H1 (cell line): ENCODE data around the gene MYO15B. TPM values are rescaled to one million over a fixed set of nuclear protein-coding genes. Genes with fewer than 3 reads are reported as not detected.

Experiments
- CTCF ChIA-PET: fragments of 300-600 bp; sonication (Branson Sonifier 250); formaldehyde crosslinking; loops from one replicate; lab custom pipeline; 2021; ENCODE audit not compliant: partially characterized antibody; lab: Charles Lee
- POLR2A ChIA-PET: fragments of 300-600 bp; sonication (Branson Sonifier 250); formaldehyde crosslinking; loops from one replicate; lab custom pipeline; 2021; ENCODE audit warnings: inconsistent platforms; ENCODE audit not compliant: partially characterized antibody; lab: Charles Lee
- DNase-seq, 2 experiments: peaks; one replicate each; pipeline versions ENCODE4 v3.0.0 to v3.0.0-alpha.2; 2010 to 2022; ENCODE audit warnings: low spot score in 2 of 2, low read depth in 1 of 2, mixed read lengths in 1 of 2
- FAIRE-seq: peaks from 2 replicates; lab custom pipeline; 2011; peaks lifted over from hg19 to GRCh38; lab: Jason Lieb, UNC
- H2AFZ ChIP-seq: 2 replicates; pipeline ENCODE4 v1.8.1; 2012; ENCODE audit warnings: low read length, inconsistent platforms
- H2AK5ac ChIP-seq: 2 replicates; pipeline ENCODE4 v1.6.1; 2013; ENCODE audit warnings: low read depth, low read length
- H2BK120ac ChIP-seq: replicated peaks from 2 replicates; pipeline ENCODE3; 2013; ENCODE audit warnings: low read depth, low read length, inconsistent platforms
- H2BK12ac ChIP-seq: 2 replicates; pipeline ENCODE4 v1.6.1; 2013; ENCODE audit warnings: low read depth, low read length
- H2BK15ac ChIP-seq: 2 replicates; pipeline ENCODE4 v1.6.1; 2013; ENCODE audit warnings: low read length
- H2BK20ac ChIP-seq: 2 replicates; pipeline ENCODE4 v1.6.1; 2013; ENCODE audit warnings: low read length
- H2BK5ac ChIP-seq: 2 replicates; pipeline ENCODE4 v1.6.1; 2013; ENCODE audit warnings: low read depth, low read length
- H3K14ac ChIP-seq: 2 replicates; pipeline ENCODE4 v1.6.1; 2013; ENCODE audit warnings: inconsistent platforms; ENCODE audit not compliant: insufficient read length
- H3K18ac ChIP-seq: 2 replicates; pipeline ENCODE4 v1.6.1; 2013; ENCODE audit warnings: low read length; ENCODE audit errors: extremely low read depth
- H3K23ac ChIP-seq: 2 replicates; pipeline ENCODE4 v1.6.1; 2013; ENCODE audit warnings: inconsistent platforms; ENCODE audit not compliant: insufficient read length
- H3K23me2 ChIP-seq: 2 replicates; pipeline ENCODE4 v1.6.1; 2013; ENCODE audit warnings: low read depth, low read length
- H3K27ac ChIP-seq: 2 replicates; pipeline ENCODE4 v1.6.1; 2011; ENCODE audit warnings: low read depth, low read length, inconsistent platforms
- H3K27me3 ChIP-seq, 4 experiments: replicated peaks in 1 of 4; 1 replicate in 1 of 4; 2 replicates in 3 of 4; pipeline versions ENCODE4 v1.6.1 to v1.8.1; 2011 to 2013; ENCODE audit warnings: low read length in 3 of 4, mild to moderate bottlenecking in 3 of 4, inconsistent platforms in 2 of 4, mixed read lengths in 2 of 4, moderate library complexity in 1 of 4; ENCODE audit not compliant: control insufficient read depth in 3 of 4, insufficient read depth in 3 of 4; ENCODE audit errors: extremely low read depth in 1 of 4
- H3K36me3 ChIP-seq, 4 experiments: 2 replicates each; pipeline versions ENCODE4 v1.6.1 to v1.8.1; 2011 to 2013; ENCODE audit warnings: mild to moderate bottlenecking in 4 of 4, low read length in 3 of 4, moderate library complexity in 2 of 4, control low read depth in 1 of 4, inconsistent platforms in 1 of 4; ENCODE audit not compliant: insufficient read depth in 4 of 4, control insufficient read depth in 2 of 4
- H3K4ac ChIP-seq: replicated peaks from 2 replicates; pipeline ENCODE3; 2013; ENCODE audit warnings: low read length, low read depth, mixed read lengths, inconsistent platforms; ENCODE audit not compliant: insufficient read length
- H3K4me1 ChIP-seq, 4 experiments: replicated peaks in 1 of 4; 1 replicate in 1 of 4; 2 replicates in 3 of 4; pipeline versions ENCODE4 v1.6.1 to v1.8.1; 2011 to 2013; ENCODE audit warnings: low read length in 3 of 4, inconsistent platforms in 2 of 4, mixed read lengths in 1 of 4; ENCODE audit not compliant: insufficient read depth in 4 of 4, control insufficient read depth in 3 of 4
- H3K4me2 ChIP-seq, 2 experiments: 2 replicates each; pipeline versions ENCODE4 v1.6.1 to v1.8.1; 2011 to 2013; ENCODE audit warnings: low read depth in 2 of 2, low read length in 2 of 2, control low read depth in 1 of 2, inconsistent platforms in 1 of 2, mild to moderate bottlenecking in 1 of 2; ENCODE audit not compliant: insufficient read depth in 1 of 2
- H3K4me3 ChIP-seq, 4 experiments: fragments of 200-600, 300-600 bp in 1 of 4; sonication (generic), shearing (Covaris generic), sonication (Bioruptor Twin) in 1 of 4; 2 replicates each; pipeline versions ENCODE4 v1.5.1 to v1.8.1; 2011 to 2016; ENCODE audit warnings: low read length in 4 of 4, low read depth in 3 of 4, control low read depth in 2 of 4, inconsistent platforms in 2 of 4, mild to moderate bottlenecking in 2 of 4, mixed read lengths in 1 of 4, moderate library complexity in 1 of 4; ENCODE audit not compliant: insufficient read depth in 2 of 4; ENCODE audit errors: extremely low read depth in 1 of 4
- H3K56ac ChIP-seq: replicated peaks from 2 replicates; pipeline ENCODE3; 2013; ENCODE audit warnings: low read depth, mild to moderate bottlenecking, mixed read lengths, low read length, inconsistent platforms; ENCODE audit not compliant: insufficient read length
- H3K79me1 ChIP-seq: 2 replicates; pipeline ENCODE4 v1.6.1; 2013; ENCODE audit warnings: low read depth, low read length, control low read depth
- H3K79me2 ChIP-seq, 2 experiments: 2 replicates each; pipeline versions ENCODE4 v1.6.1 to v1.8.1; 2012 to 2013; ENCODE audit warnings: low read length in 2 of 2, mild to moderate bottlenecking in 2 of 2, inconsistent platforms in 1 of 2; ENCODE audit not compliant: insufficient read depth in 2 of 2, control insufficient read depth in 1 of 2
- H3K9ac ChIP-seq, 4 experiments: replicated peaks in 1 of 4; 1 replicate in 1 of 4; 2 replicates in 3 of 4; pipeline versions ENCODE4 v1.6.1 to v1.8.1; 2011 to 2013; ENCODE audit warnings: low read depth in 3 of 4, low read length in 3 of 4, control low read depth in 2 of 4, mild to moderate bottlenecking in 2 of 4, moderate library complexity in 2 of 4, inconsistent platforms in 1 of 4; ENCODE audit errors: extremely low read depth in 1 of 4
- H3K9me3 ChIP-seq, 2 experiments: 2 replicates each; pipeline versions ENCODE4 v1.6.1 to v1.8.1; 2012 to 2013; ENCODE audit warnings: mild to moderate bottlenecking in 2 of 2, moderate library complexity in 2 of 2, control low read depth in 1 of 2, inconsistent platforms in 1 of 2, low read depth in 1 of 2, low read length in 1 of 2, mixed read lengths in 1 of 2; ENCODE audit not compliant: insufficient read depth in 2 of 2
- H4K20me1 ChIP-seq, 2 experiments: replicated peaks in 1 of 2; 2 replicates each; pipeline versions ENCODE3 to v1.8.1; 2011 to 2013; ENCODE audit warnings: inconsistent platforms in 2 of 2, low read length in 2 of 2, mild to moderate bottlenecking in 1 of 2; ENCODE audit not compliant: insufficient read depth in 2 of 2, control insufficient read depth in 1 of 2
- H4K5ac ChIP-seq: 2 replicates; pipeline ENCODE4 v1.6.1; 2013; ENCODE audit warnings: low read length, low read depth, mixed read lengths, inconsistent platforms; ENCODE audit not compliant: insufficient read length
- H4K8ac ChIP-seq: 2 replicates; pipeline ENCODE4 v1.8.0; 2013; ENCODE audit warnings: mild to moderate bottlenecking, moderate library complexity, low read length, inconsistent platforms; ENCODE audit not compliant: insufficient read depth; ENCODE audit errors: extremely low read depth
- H4K91ac ChIP-seq: replicated peaks from 2 replicates; pipeline ENCODE3; 2013; ENCODE audit warnings: low read length, mixed read lengths, inconsistent platforms; ENCODE audit not compliant: insufficient read length
- EZH2 ChIP-seq: fragments of 200-600 bp; sonication (generic); IDR thresholded peaks from 2 replicates; pipeline ENCODE4 v1.7.1; 2012; ENCODE audit warnings: low read depth, mild to moderate bottlenecking, moderate library complexity, low read length, inconsistent platforms; ENCODE audit not compliant: severe bottlenecking
- WGBS, 2 experiments: shearing (Covaris generic) in 1 of 2; methylation state at CpG; one replicate each; pipeline versions ENCODE4 v1.1.6 to v1.1.7; 2013 to 2015; ENCODE audit warnings: low lambda C conversion rate in 2 of 2, mixed read lengths in 2 of 2, inconsistent platforms in 1 of 2, low coverage in 1 of 2, missing lambda C conversion rate in 1 of 2; ENCODE audit not compliant: insufficient replicate concordance in 2 of 2, insufficient coverage in 1 of 2, insufficient read length in 1 of 2; ENCODE audit errors: extremely low coverage in 1 of 2, missing lambda C conversion rate in 1 of 2; 5-methylcytosine and 5-hydroxymethylcytosine counted together
- polyA plus RNA-seq, 7 experiments: library from polyadenylated mRNA; depleted of rRNA in 3 of 7; stranded (reverse) in 5 of 7; unstranded in 2 of 7; fragments of >200 nt in 5 of 7; fragments of 200-250 nt in 2 of 7; gene quantifications; 1 replicate in 5 of 7; 2 replicates in 1 of 7; 4 replicates in 1 of 7; pipeline versions ENCODE4 v1.2.1 to v1.2.3, GENCODE V29; 2011 to 2013; ENCODE audit warnings: missing spikeins in 2 of 7, mixed read lengths in 2 of 7
- total RNA-seq: library from RNA; stranded (reverse); fragmentation: NEBNext Ultra II Directional; extraction: Animal tissue kit (Norgen Biotek cat#: 25700); gene quantifications from 2 replicates; pipeline ENCODE4 v1.2.1, GENCODE V29; 2021

MYO15B gene
- total and polyA plus RNA-seq, 2 of the 8 experiments (the other 6 are each of a cell fraction or from before 2014, with no cell fraction given) = 7.1 to 11.2 TPM

DNA sequence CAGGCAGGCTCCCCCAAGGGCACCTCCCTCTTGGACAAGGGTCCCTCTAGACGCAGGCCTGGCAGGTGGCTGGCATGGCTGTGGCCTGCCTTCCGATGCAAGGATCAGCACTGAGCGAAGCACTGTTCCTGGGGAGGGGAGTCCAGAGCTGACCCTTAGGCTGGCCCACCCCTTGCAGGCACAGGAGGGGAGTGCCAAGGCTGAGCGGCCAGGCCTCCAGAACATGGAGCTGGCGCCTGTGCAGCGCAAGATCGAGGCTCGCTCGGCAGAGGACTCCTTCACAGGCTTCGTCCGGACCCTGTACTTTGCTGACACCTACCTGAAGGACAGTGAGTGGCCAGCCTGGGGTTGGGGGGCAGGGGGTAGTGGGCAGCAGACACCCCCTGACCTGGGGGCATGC lies 16.8 kb upstream of the MYO15B start:
- Histone ChIP-seq H4K20me1 (peaks cover 1 to 2% of the 10 kb centered on the region in 2 experiments), H4K8ac (no peak overlapping the region), H3K9ac (no peak overlapping the region), H3K4me1 (no peaks in the 10 kb centered on the region), H2BK5ac (no peak overlapping the region), H3K18ac (no peak overlapping the region), H3K23me2 (no peaks in the 10 kb centered on the region), H3K56ac (no peak overlapping the region), H3K4me3 (no peak overlapping the region), H4K91ac (no peak overlapping the region), H2BK20ac (no peak overlapping the region), H3K23ac (no peak overlapping the region), H3K9me3 (no peaks in the 10 kb centered on the region), H2BK12ac (no peak overlapping the region), H3K27me3 (no peaks in the 10 kb centered on the region), H3K4me2 (no peak overlapping the region), H3K4ac (no peak overlapping the region), H2AFZ (no peak overlapping the region), H2AK5ac (no peak overlapping the region), H4K5ac (no peak overlapping the region), H3K79me1 (no peaks in the 10 kb centered on the region), H3K79me2 (no peaks in the 10 kb centered on the region), H3K27ac (no peak overlapping the region), H3K36me3 (peaks cover 0 to 6% (median 2%) of the 10 kb centered on the region in 4 experiments; a peak in 2 of 8 replicates), H3K14ac (no peak overlapping the region), H2BK120ac (no peak overlapping the region), H2BK15ac (no peak overlapping the region)
- DNase-seq (no peak), FAIRE-seq (no peak)
- POLR2A ChIA-PET = interaction anchor here (1.1 to 1.2 kb wide), 2 partner anchors 12 to 45 kb away, joined by 3 to 4 read pairs; partner anchors contain the start of gene LLGL2
- 95% methylated on average over 8 of the region's 11 CpGs; no CpG with 5 or more reads in 1 of the 2 experiments for WGBS, 2 experiments
- TF ChIP-seq EZH2 = no peak
- CTCF ChIA-PET = interaction anchor here (0.9 to 1.2 kb wide), 5 partner anchors 12 to 66 kb away, joined by 3 to 6 read pairs (median 3); partner anchors contain the start of gene SMIM5
